ENCODE measurements around the gene TMEM250. TPM values are rescaled to one million over a fixed set of nuclear protein-coding genes. Genes with fewer than 3 reads are reported as not detected.

The TMEM250 gene
- total and polyA plus RNA-seq, 2 donors from 2014 or later: 22.2 to 33.1 TPM

GRCh38 chr9:136144450-136144849, 25.8 kb upstream of the TMEM250 start:
- intact Hi-C loops (cut with DNase I): no loop called here
- TF ChIP-seq CTCF (IDR thresholded peaks at IDR 0.05; ENCODE audit: borderline replicate concordance, extremely low read depth, insufficient read depth): no peak
- no peak overlapping the region for H3K27ac ChIP-seq (ENCODE audit: low read depth in 2 of 2, low read length in 2 of 2)
- no peaks in the 10 kb centered on the region for H3K9me3 ChIP-seq (ENCODE audit: control insufficient read depth in 2 of 3, insufficient read depth in 1 of 3, low read length in 3 of 3)
- no peaks in the 10 kb centered on the region for H3K4me1 ChIP-seq (ENCODE audit: control insufficient read depth in 2 of 3, insufficient read depth in 2 of 3, low read depth in 1 of 3, low read length in 3 of 3)
- no peaks in the 10 kb centered on the region for H3K27me3 ChIP-seq (ENCODE audit: control insufficient read depth, insufficient read depth, low read length)
- H3K36me3 ChIP-seq (ENCODE audit: control insufficient read depth in 2 of 3, insufficient read depth in 3 of 3, low read length in 3 of 3): no peaks in the 10 kb centered on the region
- FAIRE-seq (no peak), DNase-seq (peak in 1 of 5 donors; percentile 66)
- H3K9ac ChIP-seq (ENCODE audit: low read length in 3 of 3): no peak overlapping the region
- no peak overlapping the region for H3K4me3 ChIP-seq (ENCODE audit: low read length in 3 of 3)

- no peak overlapping the region for H3K27ac ChIP-seq (ENCODE audit: low read depth in 2 of 2, low read length in 2 of 2)
- intact Hi-C loops (cut with DNase I): no loop called here
- H3K4me3 ChIP-seq (ENCODE audit: low read length in 3 of 3): no peak overlapping the region
- no peaks in the 10 kb centered on the region for H3K4me1 ChIP-seq (ENCODE audit: control insufficient read depth in 2 of 3, insufficient read depth in 2 of 3, low read depth in 1 of 3, low read length in 3 of 3)
- DNase-seq (peak in 4 of 5 donors; percentile 70 to 84 (median 76)), FAIRE-seq (no peak)
- TF ChIP-seq CTCF (IDR thresholded peaks at IDR 0.05; ENCODE audit: borderline replicate concordance, extremely low read depth, insufficient read depth): peak; percentile 16
- H3K36me3 ChIP-seq (ENCODE audit: control insufficient read depth in 2 of 3, insufficient read depth in 3 of 3, low read length in 3 of 3): no peaks in the 10 kb centered on the region
- no peak overlapping the region for H3K9ac ChIP-seq (ENCODE audit: low read length in 3 of 3)
- no peaks in the 10 kb centered on the region for H3K9me3 ChIP-seq (ENCODE audit: control insufficient read depth in 2 of 3, insufficient read depth in 1 of 3, low read length in 3 of 3)
- no peaks in the 10 kb centered on the region for H3K27me3 ChIP-seq (ENCODE audit: control insufficient read depth, insufficient read depth, low read length)
Observed at GRCh38 chr9:136143215-136144001, 24.7 kb upstream of the TMEM250 start.

- FAIRE-seq (no peak), DNase-seq (no peak)
- no peaks in the 10 kb centered on the region for H3K9me3 ChIP-seq (ENCODE audit: control insufficient read depth in 2 of 3, insufficient read depth in 1 of 3, low read length in 3 of 3)
- H3K4me1 ChIP-seq (ENCODE audit: control insufficient read depth in 2 of 3, insufficient read depth in 2 of 3, low read depth in 1 of 3, low read length in 3 of 3): no peaks in the 10 kb centered on the region
- no peaks in the 10 kb centered on the region for H3K27me3 ChIP-seq (ENCODE audit: control insufficient read depth, insufficient read depth, low read length)
- H3K36me3 ChIP-seq (ENCODE audit: control insufficient read depth in 2 of 3, insufficient read depth in 3 of 3, low read length in 3 of 3): no peaks in the 10 kb centered on the region
- no peak overlapping the region for H3K9ac ChIP-seq (ENCODE audit: low read length in 3 of 3)
- no peak overlapping the region for H3K4me3 ChIP-seq (ENCODE audit: low read length in 3 of 3)
- no peak overlapping the region for H3K27ac ChIP-seq (ENCODE audit: low read depth in 2 of 2, low read length in 2 of 2)
- TF ChIP-seq CTCF (IDR thresholded peaks at IDR 0.05; ENCODE audit: borderline replicate concordance, extremely low read depth, insufficient read depth): no peak
- intact Hi-C loops (cut with DNase I): no loop called here
Observed at GRCh38 chr9:136142859-136143214, 24.2 kb upstream of the TMEM250 start.
